EL (cell line): ENCODE measurements around the gene C18orf63.

ENCODE experiments used
- DNase-seq: peaks from one replicate; pipeline ENCODE4 v3.0.0-alpha.2; 2016

The C18orf63 gene

GRCh38 chr18:74331404-74331803 is 15.8 kb downstream of the C18orf63 start:
- DNase-seq = peak; percentile 56

- no peak for DNase-seq
These were observed 17.5 kb downstream of the C18orf63 start for GRCh38 chr18:74333091-74333490.

- no peak for DNase-seq
These were observed 18.7 kb downstream of the C18orf63 start for GRCh38 chr18:74334242-74334893.

GRCh38 chr18:74336656-74337055 is 21.0 kb downstream of the C18orf63 start:
- DNase-seq = no peak

GRCh38 chr18:74337155-74337911 is 21.7 kb downstream of the C18orf63 start:
- DNase-seq = no peak

GRCh38 chr18:74337912-74338309 is 22.3 kb downstream of the C18orf63 start:
- DNase-seq = no peak

- peak; percentile 60 for DNase-seq
These were observed 26.9 kb downstream of the C18orf63 start for GRCh38 chr18:74342416-74343043.

- DNase-seq = no peak
These were observed 30.6 kb downstream of the C18orf63 start for GRCh38 chr18:74346206-74346605.

- no peak for DNase-seq
These were observed 32.9 kb downstream of the C18orf63 start for GRCh38 chr18:74348581-74348980.

GRCh38 chr18:74351354-74351753 is 35.7 kb downstream of the C18orf63 start:
- peak; percentile 72 for DNase-seq

GRCh38 chr18:74353169-74353775 is 37.6 kb downstream of the C18orf63 start:
- DNase-seq = peak; percentile 65

GRCh38 chr18:74356959-74357358 is 41.3 kb downstream of the C18orf63 start:
- DNase-seq = no peak

- DNase-seq = no peak
These were observed 45.4 kb downstream of the C18orf63 start for GRCh38 chr18:74360852-74361655.

- DNase-seq = no peak
These were observed 52.3 kb downstream of the C18orf63 start for GRCh38 chr18:74367905-74368304.

GRCh38 chr18:74368901-74369705 is 53.5 kb downstream of the C18orf63 start:
- DNase-seq = no peak

- no peak for DNase-seq
These were observed 54.5 kb downstream of the C18orf63 start for GRCh38 chr18:74370115-74370514.

- DNase-seq = no peak
These were observed 57.8 kb downstream of the C18orf63 start for GRCh38 chr18:74373428-74373827.

- peak; percentile 18 for DNase-seq
These were observed 60.4 kb downstream of the C18orf63 start for GRCh38 chr18:74375999-74376398.

- DNase-seq = no peak
These were observed 60.9 kb downstream of the C18orf63 start for GRCh38 chr18:74376523-74376922.

GRCh38 chr18:74377776-74378175 is 62.1 kb downstream of the C18orf63 start:
- DNase-seq = no peak

- DNase-seq = peak; percentile 3
These were observed 62.6 kb downstream of the C18orf63 start for GRCh38 chr18:74378179-74378682.

- DNase-seq = no peak
These were observed 65.3 kb downstream of the C18orf63 start for GRCh38 chr18:74380916-74381315.
